Common myeloid progenitor, CD34-positive (primary cell): Measurements from ENCODE around the gene IL21R.
"Not testable (repeated sequence)": the region's sequence is repeated elsewhere in the genome, so short reads cannot be mapped to it uniquely, and the experiment has no call there.

Experiments
- CTCF ChIA-PET: fragments of 350-600 bp; sonication (Branson Sonifier 250); formaldehyde crosslinking; loops from one replicate; lab custom pipeline; 2021; ENCODE audit warnings: antibody characterized with exemption; lab: Charles Lee
- POLR2A ChIA-PET: fragments of 350-600 bp; sonication (Branson Sonifier 250); formaldehyde crosslinking; loops from one replicate; lab custom pipeline; 2021; ENCODE audit warnings: antibody characterized with exemption; lab: Charles Lee
- DNase-seq, 3 donors: peaks; one replicate each; pipeline versions ENCODE4 v3.0.0 to v3.0.0-alpha.2; 2013
- H3K27ac ChIP-seq, 2 experiments: 1 replicate in 1 of 2; 2 replicates in 1 of 2; pipeline ENCODE4 v1.7.0; 2013; ENCODE audit warnings: inconsistent platforms in 2 of 2, low read length in 2 of 2, mild to moderate bottlenecking in 2 of 2, low read depth in 1 of 2, moderate library complexity in 1 of 2; ENCODE audit not compliant: severe bottlenecking in 2 of 2, insufficient read depth in 1 of 2, poor library complexity in 1 of 2
- H3K27me3 ChIP-seq, 5 experiments: replicated peaks in 2 of 5; 1 replicate in 3 of 5; 2 replicates in 2 of 5; pipeline versions ENCODE4 v1.6.1 to v1.7.0; 2013; ENCODE audit warnings: low read length in 4 of 5, mild to moderate bottlenecking in 2 of 5, moderate library complexity in 2 of 5, inconsistent platforms in 1 of 5; ENCODE audit not compliant: insufficient read depth in 5 of 5, control insufficient read depth in 4 of 5
- H3K36me3 ChIP-seq, 4 experiments: 1 replicate in 2 of 4; 2 replicates in 2 of 4; pipeline versions ENCODE4 v1.6.1 to v1.7.0; 2013; ENCODE audit warnings: low read length in 3 of 4, control low read depth in 1 of 4, mild to moderate bottlenecking in 1 of 4; ENCODE audit not compliant: control insufficient read depth in 4 of 4, insufficient read depth in 4 of 4
- H3K4me1 ChIP-seq, 4 experiments: 1 replicate in 3 of 4; 2 replicates in 1 of 4; pipeline versions ENCODE4 v1.6.1 to v1.7.1; 2013; ENCODE audit warnings: low read length in 3 of 4, mild to moderate bottlenecking in 3 of 4, control low read depth in 1 of 4, inconsistent platforms in 1 of 4, moderate library complexity in 1 of 4; ENCODE audit not compliant: control insufficient read depth in 4 of 4, insufficient read depth in 4 of 4; ENCODE audit errors: control extremely low read depth in 1 of 4
- H3K4me3 ChIP-seq, 7 experiments: 1 replicate in 4 of 7; 2 replicates in 3 of 7; pipeline versions ENCODE4 v1.5.1 to v1.7.0; 2013; ENCODE audit warnings: mild to moderate bottlenecking in 7 of 7, low read length in 6 of 7, moderate library complexity in 6 of 7, inconsistent platforms in 2 of 7, low read depth in 2 of 7, control low read depth in 1 of 7; ENCODE audit not compliant: insufficient read depth in 4 of 7, control insufficient read depth in 1 of 7; ENCODE audit errors: extremely low read depth in 1 of 7
- H3K9me3 ChIP-seq, 5 experiments: 1 replicate in 4 of 5; 2 replicates in 1 of 5; pipeline versions ENCODE4 v1.6.1 to v1.7.1; 2013; ENCODE audit warnings: low read length in 4 of 5, mild to moderate bottlenecking in 2 of 5, inconsistent platforms in 1 of 5, low read depth in 1 of 5, moderate library complexity in 1 of 5; ENCODE audit not compliant: control insufficient read depth in 4 of 5, insufficient read depth in 2 of 5; ENCODE audit errors: control extremely low read depth in 1 of 5
- WGBS: methylation state at CpG from one replicate; pipeline ENCODE4 v1.1.5; 2013; ENCODE audit not compliant: insufficient coverage; 5-methylcytosine and 5-hydroxymethylcytosine counted together

IL21R gene

GRCh38 chr16:27434141-27435051 lies 32.4 kb downstream of the IL21R start:
- POLR2A ChIA-PET: no interaction called here
- no peaks in the 10 kb centered on the region for H3K9me3 ChIP-seq
- H3K27me3 ChIP-seq: peaks cover 0 to 2% (median 0%) of the 10 kb centered on the region in 5 experiments
- H3K4me3 ChIP-seq: no peak overlapping the region
- peaks cover 2 to 49% (median 41%) of the 10 kb centered on the region in 4 experiments for H3K4me1 ChIP-seq
- CTCF ChIA-PET: interaction anchor here (0.9 to 12.6 kb wide), 5 partner anchors 9 to 263 kb away, joined by 3 to 91 read pairs (median 6); no protein-coding TSS in a partner anchor
- 95% methylated on average over 13 of the region's 16 CpGs for WGBS
- H3K36me3 ChIP-seq: peaks cover 0 to 12% (median 0%) of the 10 kb centered on the region in 4 experiments
- no peak for DNase-seq
- H3K27ac ChIP-seq: no peak overlapping the region

- POLR2A ChIA-PET, H3K27me3 ChIP-seq, H3K9me3 ChIP-seq, H3K4me3 ChIP-seq, H3K27ac ChIP-seq, DNase-seq: not testable (repeated sequence)
- peaks cover 0 to 14% (median 0%) of the 10 kb centered on the region in 4 experiments for H3K36me3 ChIP-seq
- CTCF ChIA-PET: interaction anchor here (4.5 to 12.6 kb wide), 2 partner anchors 11 to 17 kb away, joined by 30 to 91 read pairs; no protein-coding TSS in a partner anchor
- H3K4me1 ChIP-seq: peaks cover 2 to 47% (median 40%) of the 10 kb centered on the region in 4 experiments
- WGBS: no CpG with 5 or more reads among the region's 5 CpGs
These were observed 33.2 kb downstream of the IL21R start for GRCh38 chr16:27435146-27435545.

- Histone ChIP-seq H3K9me3 (no peaks in the 10 kb centered on the region), H3K4me1 (peaks cover 2 to 39% (median 31%) of the 10 kb centered on the region in 4 experiments), H3K27ac (no peak overlapping the region), H3K4me3 (no peak overlapping the region), H3K27me3 (peaks cover 0 to 2% (median 0%) of the 10 kb centered on the region in 5 experiments), H3K36me3 (peaks cover 0 to 14% (median 0%) of the 10 kb centered on the region in 4 experiments)
- DNase-seq: no peak
- CTCF ChIA-PET: interaction anchor here (1.1 to 12.6 kb wide), 4 partner anchors 8 to 201 kb away, joined by 3 to 91 read pairs (median 5); no protein-coding TSS in a partner anchor
- POLR2A ChIA-PET: no interaction called here
- 100% methylated on average over 7 of the region's 8 CpGs for WGBS
These were observed 34.1 kb downstream of the IL21R start for GRCh38 chr16:27436065-27436464.

GRCh38 chr16:27436921-27437650 lies 35.1 kb downstream of the IL21R start:
- CTCF ChIA-PET: interaction anchor here (1.1 to 12.6 kb wide), 5 partner anchors 9 to 202 kb away, joined by 3 to 91 read pairs (median 4); no protein-coding TSS in a partner anchor
- POLR2A ChIA-PET: no interaction called here
- H3K4me1 ChIP-seq: peaks cover 0 to 30% (median 21%) of the 10 kb centered on the region in 4 experiments
- H3K9me3 ChIP-seq: no peaks in the 10 kb centered on the region
- H3K36me3 ChIP-seq: peaks cover 0 to 14% (median 0%) of the 10 kb centered on the region in 4 experiments
- H3K4me3 ChIP-seq: no peak overlapping the region
- H3K27me3 ChIP-seq: peaks cover 0 to 2% (median 0%) of the 10 kb centered on the region in 5 experiments
- DNase-seq: no peak
- 99% methylated on average over 7 of the region's 9 CpGs for WGBS
- H3K27ac ChIP-seq: no peak overlapping the region

GRCh38 chr16:27437946-27438345 lies 36.0 kb downstream of the IL21R start:
- Histone ChIP-seq H3K36me3 (peaks cover 0 to 17% (median 0%) of the 10 kb centered on the region in 4 experiments), H3K27me3 (no peaks in the 10 kb centered on the region), H3K4me1 (peaks cover 0 to 21% (median 13%) of the 10 kb centered on the region in 4 experiments), H3K4me3 (no peak overlapping the region), H3K9me3 (peaks cover 0 to 3% (median 0%) of the 10 kb centered on the region in 5 experiments), H3K27ac (no peak overlapping the region)
- DNase-seq: no peak
- 100% methylated on average over 4 of the region's 6 CpGs for WGBS
- POLR2A ChIA-PET: no interaction called here
- CTCF ChIA-PET: interaction anchor here (1.8 to 12.6 kb wide), 3 partner anchors 10 to 203 kb away, joined by 4 to 91 read pairs (median 7); no protein-coding TSS in a partner anchor

- no peak overlapping the region for H3K27ac ChIP-seq
- CTCF ChIA-PET: interaction anchor here (1.4 kb wide), 1 partner anchor 37 kb away, joined by 3 read pairs; the partner anchor contains the start of gene IL21R
- H3K4me1 ChIP-seq: peaks cover 0 to 11% (median 4%) of the 10 kb centered on the region in 4 experiments
- H3K4me3 ChIP-seq: no peak overlapping the region
- POLR2A ChIA-PET: interaction anchor here (0.6 kb wide), 1 partner anchor 219 kb away, joined by 3 read pairs; no protein-coding TSS in a partner anchor
- DNase-seq: no peak
- H3K9me3 ChIP-seq: peaks cover 0 to 12% (median 3%) of the 10 kb centered on the region in 5 experiments
- no peaks in the 10 kb centered on the region for H3K27me3 ChIP-seq
- 91% methylated on average over 13 of the region's 18 CpGs for WGBS
- peaks cover 0 to 26% (median 0%) of the 10 kb centered on the region in 4 experiments for H3K36me3 ChIP-seq
These were observed 37.5 kb downstream of the IL21R start for GRCh38 chr16:27439271-27440018.
